ENCODE results near the gene NTN3.

GRCh38 chr16:2494616-2495015 lies 23.5 kb downstream of the NTN3 start:
- TF ChIP-seq CTCF (IDR thresholded peaks at IDR 0.05) (no peak), POLR2A (IDR thresholded peaks at IDR 0.05) (no peak)

Measured in heart left ventricle (tissue), 13 donors.